K562 (cell line): ENCODE results near the gene ATXN1. TPM values are rescaled to one million over a fixed set of nuclear protein-coding genes. Genes with fewer than 3 reads are reported as not detected.
A peak's percentile ranks its signal among the peaks of the same experiment; 100 is the strongest.

ENCODE experiments used
- ATAC-seq: fragments of 200-7000 bp; cut with Tn5 transposase; 3 replicates; pipeline ENCODE4 v1.9.1; 2020; ENCODE audit warnings: moderate library complexity
- BruUV-seq: library from RNA; stranded (reverse); fragments of 400-500 nt; replicated peaks from 2 replicates; lab custom pipeline; 2021; lab: Mats Ljungman, UMichigan
- CTCF ChIA-PET: fragments of 300-600 bp; formaldehyde crosslinking; extraction: SDS; loops from one replicate; lab custom pipeline; 2021; ENCODE audit warnings: low intra/inter-chr PET ratio; lab: Yijun Ruan, JAX
- POLR2A ChIA-PET: fragments of 300-600, 350-650 bp; sonication (Branson Sonifier 250); formaldehyde crosslinking; extraction: SDS; loops from one replicate; lab custom pipeline; 2021; ENCODE audit warnings: antibody characterized with exemption, inconsistent platforms; lab: Yijun Ruan, JAX
- DNase-seq, 4 experiments: peaks; one replicate each; pipeline versions ENCODE4 v3.0.0 to v3.0.0-alpha.2; 2011 to 2018; ENCODE audit warnings: low spot score in 3 of 4, mixed read lengths in 3 of 4; ENCODE audit errors: extremely low read depth in 1 of 4
- FAIRE-seq: peaks from 2 replicates; lab custom pipeline; 2011; peaks lifted over from hg19 to GRCh38; lab: Jason Lieb, UNC
- H2AFZ ChIP-seq: 2 replicates; pipeline ENCODE4 v1.6.0; 2011; ENCODE audit warnings: low read depth, low read length, control low read depth, inconsistent platforms
- H3K27ac ChIP-seq: fragments of 200-600 bp; 3 replicates; pipeline ENCODE4 v1.8.0; 2011; ENCODE audit warnings: low read depth, mild to moderate bottlenecking, control low read depth, inconsistent platforms, low read length, moderate library complexity, mixed read lengths; ENCODE audit errors: extremely low read depth
- H3K27me3 ChIP-seq, 2 experiments: fragments of 300-600 bp in 1 of 2; 2 replicates in 1 of 2; 3 replicates in 1 of 2; pipeline versions ENCODE4 v1.6.0 to v1.8.0; 2011; ENCODE audit warnings: inconsistent platforms in 2 of 2, low read length in 2 of 2, mild to moderate bottlenecking in 1 of 2, mixed read lengths in 1 of 2, moderate library complexity in 1 of 2; ENCODE audit not compliant: control insufficient read depth in 2 of 2, insufficient read depth in 2 of 2
- H3K36me3 ChIP-seq: fragments of 300-600 bp; 3 replicates; pipeline ENCODE4 v1.8.0; 2011; ENCODE audit warnings: mild to moderate bottlenecking, low read length, inconsistent platforms; ENCODE audit not compliant: control insufficient read depth, insufficient read depth
- H3K4me1 ChIP-seq, 2 experiments: fragments of 200-600 bp in 1 of 2; replicated peaks in 1 of 2; 2 replicates in 1 of 2; 3 replicates in 1 of 2; pipeline versions ENCODE4 v1.5.1 to v1.8.0; 2011; ENCODE audit warnings: inconsistent platforms in 2 of 2, low read length in 2 of 2, mild to moderate bottlenecking in 1 of 2, mixed read lengths in 1 of 2, moderate library complexity in 1 of 2; ENCODE audit not compliant: control insufficient read depth in 2 of 2, insufficient read depth in 2 of 2
- H3K4me2 ChIP-seq: 2 replicates; pipeline ENCODE4 v1.6.1; 2011; ENCODE audit warnings: low read length, control low read depth, inconsistent platforms, mixed read lengths; ENCODE audit not compliant: insufficient read depth
- H3K4me3 ChIP-seq: fragments of 200-600 bp; sonication (generic), shearing (Covaris generic); 2 replicates; pipeline ENCODE4 v1.5.1; 2016; ENCODE audit warnings: control low read depth, inconsistent platforms
- H3K79me2 ChIP-seq: fragments of 200-600 bp; 3 replicates; pipeline ENCODE4 v1.8.0; 2011; ENCODE audit warnings: low read length, inconsistent platforms; ENCODE audit not compliant: control insufficient read depth, insufficient read depth
- H3K9ac ChIP-seq, 2 experiments: 2 replicates each; pipeline versions ENCODE4 v1.6.0 to v1.6.1; 2011; ENCODE audit warnings: low read depth in 2 of 2, low read length in 2 of 2, control low read depth in 1 of 2, inconsistent platforms in 1 of 2, mild to moderate bottlenecking in 1 of 2, mixed read lengths in 1 of 2; ENCODE audit not compliant: insufficient read depth in 1 of 2
- H3K9me1 ChIP-seq: one replicate; pipeline ENCODE4 v1.6.0; 2011; ENCODE audit warnings: inconsistent platforms, mild to moderate bottlenecking, low read length, moderate library complexity; ENCODE audit not compliant: control insufficient read depth, insufficient read depth
- H3K9me3 ChIP-seq: replicated peaks from 2 replicates; pipeline ENCODE4 v1.5.1; 2011; ENCODE audit warnings: low read depth, low read length, inconsistent platforms; ENCODE audit not compliant: control insufficient read depth, insufficient read depth
- H4K20me1 ChIP-seq: replicated peaks from 2 replicates; pipeline ENCODE4 v1.6.1; 2011; ENCODE audit warnings: low read length, inconsistent platforms, mixed read lengths; ENCODE audit not compliant: control insufficient read depth, insufficient read depth
- ELF2 ChIP-seq: fragments of 250-450 bp; sonication (Bioruptor Pico); IDR thresholded peaks from 2 replicates; pipeline ENCODE4 v1.5.0; 2021; ENCODE audit warnings: mild to moderate bottlenecking
- HNRNPL ChIP-seq: fragments of 200-400 bp; formaldehyde crosslinking; IDR thresholded peaks from 2 replicates; pipeline ENCODE4 v1.6.1; 2017; ENCODE audit warnings: low read depth, mild to moderate bottlenecking, low read length
- MCM5 ChIP-seq: fragments of 450-650 bp; IDR thresholded peaks from 2 replicates; pipeline ENCODE4 v1.6.1; 2016; ENCODE audit warnings: low read depth
- NFIC ChIP-seq: fragments of 450-650 bp; IDR thresholded peaks from 2 replicates; pipeline ENCODE4 v1.6.1; 2017; ENCODE audit warnings: mild to moderate bottlenecking, inconsistent platforms
- PHB ChIP-seq: fragments of 250-450 bp; sonication (Bioruptor Pico); IDR thresholded peaks from 2 replicates; pipeline ENCODE4 v1.5.0; 2021
- RBBP5 ChIP-seq: fragments of 200-600 bp; sonication (generic); IDR thresholded peaks from 2 replicates; pipeline ENCODE4 v1.6.1; 2012; ENCODE audit warnings: borderline replicate concordance, mild to moderate bottlenecking, low read length, control low read depth, inconsistent platforms; ENCODE audit not compliant: insufficient read depth, poor library complexity, severe bottlenecking
- RHOXF2B ChIP-seq: fragments of 250-450 bp; sonication (Bioruptor Pico); conservative IDR thresholded peaks from 2 replicates; pipeline ENCODE4 v1.5.1; 2021
- WGBS: fragments of 100-300 bp; shearing (Covaris generic); methylation state at CpG from one replicate; pipeline ENCODE4 v1.1.6; 2016; ENCODE audit warnings: low coverage, mixed read lengths; ENCODE audit not compliant: insufficient coverage; ENCODE audit errors: missing lambda C conversion rate; 5-methylcytosine and 5-hydroxymethylcytosine counted together
- in situ Hi-C: fragments of 300-500 bp; cut with MboI; formaldehyde crosslinking; loops from 4 replicates; pipeline ENCODE4 v1.15.0; 2018; ENCODE audit warnings: inconsistent platforms, mixed read lengths
- intact Hi-C: fragments of 100-400 bp; cut with micrococcal nuclease; formaldehyde crosslinking; loops from 2 replicates; pipeline ENCODE4 v1.14.2; 2022
- polyA plus RNA-seq, 8 experiments: library from polyadenylated mRNA; depleted of rRNA in 4 of 8; stranded (reverse) in 5 of 8; unstranded in 3 of 8; fragments of >200 nt; fragmentation: Nextera tagmentation in 2 of 8; fragmentation: Illumina TruSeq in 1 of 8; extraction: Ambion mirVana in 2 of 8; extraction: Trizol in 1 of 8; gene quantifications; 2 replicates each; pipeline versions ENCODE4 v1.2.1 to v1.2.3, GENCODE V29; 2011 to 2014; ENCODE audit warnings: inconsistent platforms in 1 of 8, missing spikeins in 1 of 8
- total RNA-seq, 7 experiments: library from RNA; depleted of rRNA in 6 of 7; stranded (reverse); fragments of >200 nt in 6 of 7; fragmentation: Illumina TruSeq in 2 of 7; extraction: Trizol in 2 of 7; gene quantifications; 2 replicates each; pipeline versions ENCODE4 v1.2.1 to v1.2.3, GENCODE V29; 2011 to 2021; ENCODE audit warnings: low replicate concordance in 1 of 7
- TF ChIP-seq, protein P1 (sequence below), 2 experiments: fragments of 450-650 bp; IDR thresholded peaks; 2 replicates each; pipeline ENCODE4 v1.6.1; 2018; ENCODE audit warnings: mild to moderate bottlenecking in 2 of 2, low read depth in 1 of 2; ENCODE audit not compliant: partially characterized antibody in 2 of 2
- TF ChIP-seq, protein P2 (sequence below), 2 experiments: fragments of 200-800 bp in 1 of 2; sonication (Bioruptor generic) in 1 of 2; sonication (generic) in 1 of 2; formaldehyde crosslinking in 1 of 2; IDR thresholded peaks in 1 of 2; conservative IDR thresholded peaks in 1 of 2; 2 replicates each; pipeline versions ENCODE4 v1.5.0 to v1.6.1; 2016 to 2020; ENCODE audit warnings: missing compliant biosample characterization in 1 of 2, missing genetic modification characterization in 1 of 2, missing genetic modification reagents in 1 of 2
- TF ChIP-seq, protein P3 (sequence below): fragments of 200-800 bp; sonication (Bioruptor generic); IDR thresholded peaks from 2 replicates; pipeline ENCODE4 v1.6.1; 2017; ENCODE audit warnings: missing genetic modification characterization, missing compliant biosample characterization

The ATXN1 gene
- total and polyA plus RNA-seq, 9 of the 15 experiments (the other 6 are each of a cell fraction or from before 2014, with no cell fraction given) = under 0.01 to 1.2 (median 0.58) TPM

DNA sequence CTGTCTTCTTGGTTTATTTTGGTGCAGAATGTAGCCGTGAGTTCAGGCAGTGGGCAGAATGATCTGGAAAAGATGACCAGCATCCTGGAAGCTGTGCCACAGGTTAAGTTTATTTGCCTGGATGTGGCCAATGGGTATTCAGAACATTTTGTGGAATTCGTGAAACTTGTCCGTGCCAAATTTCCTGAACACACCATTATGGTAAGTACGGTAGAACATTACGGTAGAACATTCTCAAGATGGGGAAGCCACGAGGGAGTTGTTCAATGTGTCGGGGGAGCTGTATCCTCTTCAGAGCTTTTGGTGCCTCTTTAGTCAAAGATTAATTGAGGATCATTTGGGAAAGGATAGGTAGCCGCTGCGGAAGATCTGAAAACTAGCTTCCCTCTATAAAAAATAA is 506.7 kb downstream of the ATXN1 start (continued):
- TF ChIP-seq, protein P1, sequence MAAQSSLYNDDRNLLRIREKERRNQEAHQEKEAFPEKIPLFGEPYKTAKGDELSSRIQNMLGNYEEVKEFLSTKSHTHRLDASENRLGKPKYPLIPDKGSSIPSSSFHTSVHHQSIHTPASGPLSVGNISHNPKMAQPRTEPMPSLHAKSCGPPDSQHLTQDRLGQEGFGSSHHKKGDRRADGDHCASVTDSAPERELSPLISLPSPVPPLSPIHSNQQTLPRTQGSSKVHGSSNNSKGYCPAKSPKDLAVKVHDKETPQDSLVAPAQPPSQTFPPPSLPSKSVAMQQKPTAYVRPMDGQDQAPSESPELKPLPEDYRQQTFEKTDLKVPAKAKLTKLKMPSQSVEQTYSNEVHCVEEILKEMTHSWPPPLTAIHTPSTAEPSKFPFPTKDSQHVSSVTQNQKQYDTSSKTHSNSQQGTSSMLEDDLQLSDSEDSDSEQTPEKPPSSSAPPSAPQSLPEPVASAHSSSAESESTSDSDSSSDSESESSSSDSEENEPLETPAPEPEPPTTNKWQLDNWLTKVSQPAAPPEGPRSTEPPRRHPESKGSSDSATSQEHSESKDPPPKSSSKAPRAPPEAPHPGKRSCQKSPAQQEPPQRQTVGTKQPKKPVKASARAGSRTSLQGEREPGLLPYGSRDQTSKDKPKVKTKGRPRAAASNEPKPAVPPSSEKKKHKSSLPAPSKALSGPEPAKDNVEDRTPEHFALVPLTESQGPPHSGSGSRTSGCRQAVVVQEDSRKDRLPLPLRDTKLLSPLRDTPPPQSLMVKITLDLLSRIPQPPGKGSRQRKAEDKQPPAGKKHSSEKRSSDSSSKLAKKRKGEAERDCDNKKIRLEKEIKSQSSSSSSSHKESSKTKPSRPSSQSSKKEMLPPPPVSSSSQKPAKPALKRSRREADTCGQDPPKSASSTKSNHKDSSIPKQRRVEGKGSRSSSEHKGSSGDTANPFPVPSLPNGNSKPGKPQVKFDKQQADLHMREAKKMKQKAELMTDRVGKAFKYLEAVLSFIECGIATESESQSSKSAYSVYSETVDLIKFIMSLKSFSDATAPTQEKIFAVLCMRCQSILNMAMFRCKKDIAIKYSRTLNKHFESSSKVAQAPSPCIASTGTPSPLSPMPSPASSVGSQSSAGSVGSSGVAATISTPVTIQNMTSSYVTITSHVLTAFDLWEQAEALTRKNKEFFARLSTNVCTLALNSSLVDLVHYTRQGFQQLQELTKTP (IDR thresholded peaks at IDR 0.05; ENCODE audit: low read depth in 1 of 2, partially characterized antibody in 2 of 2) = no peak

DNA sequence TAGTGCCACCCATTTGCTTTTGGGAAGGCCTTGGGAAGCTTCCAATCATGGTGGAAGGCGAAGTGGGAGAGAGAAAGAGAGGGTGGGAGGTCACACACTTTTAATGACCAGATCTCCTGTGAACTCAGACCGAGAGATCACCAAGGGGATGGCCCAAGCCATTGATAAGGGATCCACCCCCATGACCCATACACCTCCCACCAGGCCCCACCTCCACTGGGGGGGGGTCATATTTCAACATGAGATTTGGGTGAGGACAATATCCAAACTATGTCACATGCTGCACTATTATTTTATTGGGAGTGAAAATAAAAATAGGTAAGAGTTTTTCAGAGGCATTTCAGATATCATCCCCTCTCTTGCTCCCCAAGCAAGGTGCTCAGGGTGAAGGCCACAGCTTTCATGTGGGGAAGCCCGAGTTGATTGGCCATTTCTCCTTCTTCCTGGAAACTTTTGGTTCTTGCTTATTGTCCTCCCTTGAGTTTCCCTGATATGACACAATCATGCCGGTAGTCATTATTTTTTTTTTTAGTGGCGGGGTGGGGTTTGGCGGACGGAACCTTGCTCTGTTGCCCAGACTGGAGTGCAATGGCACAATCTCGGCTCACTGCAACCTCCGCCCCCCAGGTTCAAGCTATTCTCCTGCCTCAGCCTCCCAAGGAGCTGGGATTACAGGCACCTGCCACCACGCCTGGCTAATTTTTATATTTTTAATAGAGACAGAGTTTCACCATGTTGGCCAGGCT is 507.7 kb downstream of the ATXN1 start:
- H3K9me3 ChIP-seq = no peaks in the 10 kb centered on the region
- WGBS = 72% methylated on average over 10 of the region's 10 CpGs
- H3K79me2 ChIP-seq = no peaks in the 10 kb centered on the region
- CTCF ChIA-PET = no interaction called here
- no peak overlapping the region for H3K9ac ChIP-seq
- no TSS peak for BruUV-seq
- H3K36me3 ChIP-seq = peaks cover 90% of the 10 kb centered on the region
- ATAC-seq (peak; percentile 53), DNase-seq (no peak), FAIRE-seq (no peak)
- no peaks in the 10 kb centered on the region for H3K9me1 ChIP-seq
- H4K20me1 ChIP-seq = 0 out of 2 replicates have a peak, but pooled peaks cover 3% of the 10 kb centered on the region
- no peak overlapping the region for H2AFZ ChIP-seq
- in situ Hi-C loops (no loop called here), intact Hi-C loops (no loop called here)
- POLR2A ChIA-PET = interaction anchor here (4.1 to 7.6 kb wide), 2 partner anchors 13 to 14 kb away, joined by 18 to 97 read pairs; partner anchors contain the start of gene GMPR
- no peak overlapping the region for H3K27ac ChIP-seq
- H3K4me1 ChIP-seq = peaks cover 5 to 18% of the 10 kb centered on the region in 2 experiments; a peak in 4 of 5 replicates
- H3K4me2 ChIP-seq = no peak overlapping the region
- H3K27me3 ChIP-seq = no peaks in the 10 kb centered on the region
- H3K4me3 ChIP-seq = no peak overlapping the region
- TF ChIP-seq PHB (CRISPR knock-in tag) (no peak), RBBP5 (no peak), MCM5 (no peak), RHOXF2B (no peak), ELF2 (CRISPR knock-in tag) (no peak), NFIC (no peak), HNRNPL (no peak)
- TF ChIP-seq, protein P2, sequence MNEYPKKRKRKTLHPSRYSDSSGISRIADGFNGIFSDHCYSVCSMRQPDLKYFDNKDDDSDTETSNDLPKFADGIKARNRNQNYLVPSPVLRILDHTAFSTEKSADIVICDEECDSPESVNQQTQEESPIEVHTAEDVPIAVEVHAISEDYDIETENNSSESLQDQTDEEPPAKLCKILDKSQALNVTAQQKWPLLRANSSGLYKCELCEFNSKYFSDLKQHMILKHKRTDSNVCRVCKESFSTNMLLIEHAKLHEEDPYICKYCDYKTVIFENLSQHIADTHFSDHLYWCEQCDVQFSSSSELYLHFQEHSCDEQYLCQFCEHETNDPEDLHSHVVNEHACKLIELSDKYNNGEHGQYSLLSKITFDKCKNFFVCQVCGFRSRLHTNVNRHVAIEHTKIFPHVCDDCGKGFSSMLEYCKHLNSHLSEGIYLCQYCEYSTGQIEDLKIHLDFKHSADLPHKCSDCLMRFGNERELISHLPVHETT (CRISPR knock-in tag; conservative IDR thresholded peaks at IDR 0.05 in 1 of 2, IDR thresholded peaks at IDR 0.05 in 1 of 2) = no peak
- TF ChIP-seq, protein P3, sequence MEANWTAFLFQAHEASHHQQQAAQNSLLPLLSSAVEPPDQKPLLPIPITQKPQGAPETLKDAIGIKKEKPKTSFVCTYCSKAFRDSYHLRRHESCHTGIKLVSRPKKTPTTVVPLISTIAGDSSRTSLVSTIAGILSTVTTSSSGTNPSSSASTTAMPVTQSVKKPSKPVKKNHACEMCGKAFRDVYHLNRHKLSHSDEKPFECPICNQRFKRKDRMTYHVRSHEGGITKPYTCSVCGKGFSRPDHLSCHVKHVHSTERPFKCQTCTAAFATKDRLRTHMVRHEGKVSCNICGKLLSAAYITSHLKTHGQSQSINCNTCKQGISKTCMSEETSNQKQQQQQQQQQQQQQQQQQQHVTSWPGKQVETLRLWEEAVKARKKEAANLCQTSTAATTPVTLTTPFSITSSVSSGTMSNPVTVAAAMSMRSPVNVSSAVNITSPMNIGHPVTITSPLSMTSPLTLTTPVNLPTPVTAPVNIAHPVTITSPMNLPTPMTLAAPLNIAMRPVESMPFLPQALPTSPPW (CRISPR knock-in tag) = peak; percentile 43; the same call in 1 of the 2 replicates
